NOMO-1 treated with dmso at 0.1 percent for 144 hours (cell line): ENCODE results near the gene TRIM46.

Source experiments
- DNase-seq: peaks from one replicate; lab custom pipeline; 2025; ENCODE audit not compliant: unreplicated experiment; lab: John Stamatoyannopoulos, UW

The TRIM46 gene, protein sequence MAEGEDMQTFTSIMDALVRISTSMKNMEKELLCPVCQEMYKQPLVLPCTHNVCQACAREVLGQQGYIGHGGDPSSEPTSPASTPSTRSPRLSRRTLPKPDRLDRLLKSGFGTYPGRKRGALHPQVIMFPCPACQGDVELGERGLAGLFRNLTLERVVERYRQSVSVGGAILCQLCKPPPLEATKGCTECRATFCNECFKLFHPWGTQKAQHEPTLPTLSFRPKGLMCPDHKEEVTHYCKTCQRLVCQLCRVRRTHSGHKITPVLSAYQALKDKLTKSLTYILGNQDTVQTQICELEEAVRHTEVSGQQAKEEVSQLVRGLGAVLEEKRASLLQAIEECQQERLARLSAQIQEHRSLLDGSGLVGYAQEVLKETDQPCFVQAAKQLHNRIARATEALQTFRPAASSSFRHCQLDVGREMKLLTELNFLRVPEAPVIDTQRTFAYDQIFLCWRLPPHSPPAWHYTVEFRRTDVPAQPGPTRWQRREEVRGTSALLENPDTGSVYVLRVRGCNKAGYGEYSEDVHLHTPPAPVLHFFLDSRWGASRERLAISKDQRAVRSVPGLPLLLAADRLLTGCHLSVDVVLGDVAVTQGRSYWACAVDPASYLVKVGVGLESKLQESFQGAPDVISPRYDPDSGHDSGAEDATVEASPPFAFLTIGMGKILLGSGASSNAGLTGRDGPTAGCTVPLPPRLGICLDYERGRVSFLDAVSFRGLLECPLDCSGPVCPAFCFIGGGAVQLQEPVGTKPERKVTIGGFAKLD

DNA sequence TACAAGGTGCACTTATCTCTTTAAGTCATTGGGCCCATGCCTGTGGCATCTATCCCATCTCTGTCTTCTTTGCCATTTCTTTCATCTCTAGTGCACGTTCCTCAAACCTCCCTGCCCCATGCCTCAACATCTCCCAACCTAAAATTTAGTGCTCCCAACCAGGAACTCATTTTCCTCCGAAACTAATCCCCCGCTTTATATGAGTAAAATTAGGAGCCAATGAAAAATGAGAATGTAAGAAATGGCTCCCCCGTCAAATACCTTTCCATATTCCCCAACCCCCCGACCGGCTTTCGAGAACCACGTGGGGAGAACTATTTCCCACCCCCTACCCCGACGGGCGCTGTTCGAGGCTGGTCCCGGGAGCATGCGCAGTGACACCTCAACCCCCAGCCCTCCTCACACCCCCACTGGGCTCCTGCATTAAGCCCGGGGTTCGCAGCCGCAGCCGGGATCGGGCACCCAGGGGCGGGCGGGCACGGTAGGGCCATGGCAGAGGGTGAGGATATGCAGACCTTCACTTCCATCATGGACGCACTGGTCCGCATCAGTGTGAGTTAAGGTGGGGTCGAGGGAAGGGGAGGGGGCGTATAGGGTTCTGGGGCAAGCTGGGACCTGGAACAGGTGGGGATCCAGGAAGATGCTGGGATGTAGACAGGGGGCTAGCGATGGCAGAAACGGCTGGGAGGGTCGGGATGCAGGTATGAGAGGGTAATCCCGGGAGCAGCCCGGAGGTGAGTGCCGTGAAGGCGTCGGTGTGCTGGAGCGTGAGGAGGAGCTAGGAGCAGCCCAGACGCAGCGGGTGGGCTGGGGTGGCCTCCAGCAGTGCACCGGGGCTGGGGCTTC, at the start of gene TRIM46:
Gene TRIM46, plus strand, starts transcription at position 372 of the 846 bp plus-strand sequence. Its CDS starts 118 bp downstream, at position 490.
- no peak for DNase-seq

DNA sequence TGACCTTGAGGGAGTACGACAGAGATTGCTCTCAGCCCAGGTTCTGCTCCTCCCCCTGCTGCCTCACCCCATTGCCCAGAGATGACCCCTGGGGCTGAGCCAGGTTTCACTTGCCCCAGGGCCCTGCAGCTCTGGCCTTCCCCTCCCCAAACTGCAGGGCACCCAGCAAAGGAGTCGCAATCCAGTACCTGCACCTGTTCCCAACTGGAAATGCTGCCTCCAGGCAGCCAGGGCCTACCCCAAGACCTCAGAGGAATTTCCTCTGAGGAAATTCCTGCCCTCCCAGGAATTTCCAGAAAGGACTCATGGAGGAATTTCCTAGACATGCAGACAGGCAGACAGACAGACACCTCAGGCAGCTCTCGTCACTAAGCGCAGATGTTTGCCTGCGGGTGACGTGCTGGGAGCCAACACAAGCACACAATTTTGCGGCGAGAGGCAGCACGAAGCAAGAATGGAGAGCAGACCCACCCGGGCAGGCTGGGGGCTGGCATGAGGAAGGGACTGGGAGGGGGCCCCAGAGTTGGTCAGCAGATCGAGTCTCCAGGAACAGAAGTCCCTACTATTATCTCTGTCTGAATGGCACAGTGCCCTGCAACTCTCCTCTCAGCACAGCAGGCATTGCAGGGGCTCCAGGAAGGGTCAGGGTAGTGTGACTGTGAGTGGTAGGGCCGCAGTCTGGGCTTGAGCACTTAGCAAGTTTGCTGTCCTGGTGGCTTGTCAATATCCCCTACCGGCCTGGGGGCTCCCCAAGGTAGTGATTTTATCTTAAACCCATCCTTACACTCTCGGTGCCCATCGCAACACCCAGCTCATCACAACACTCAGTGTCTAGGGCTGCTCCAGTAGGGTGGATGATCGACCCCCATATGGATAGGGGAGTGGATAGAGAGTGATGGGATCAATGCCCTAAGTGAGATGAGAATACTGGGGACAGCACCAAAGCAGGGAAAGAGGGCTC, 48.9 kb upstream of the TRIM46 start:
- no peak for DNase-seq

DNA sequence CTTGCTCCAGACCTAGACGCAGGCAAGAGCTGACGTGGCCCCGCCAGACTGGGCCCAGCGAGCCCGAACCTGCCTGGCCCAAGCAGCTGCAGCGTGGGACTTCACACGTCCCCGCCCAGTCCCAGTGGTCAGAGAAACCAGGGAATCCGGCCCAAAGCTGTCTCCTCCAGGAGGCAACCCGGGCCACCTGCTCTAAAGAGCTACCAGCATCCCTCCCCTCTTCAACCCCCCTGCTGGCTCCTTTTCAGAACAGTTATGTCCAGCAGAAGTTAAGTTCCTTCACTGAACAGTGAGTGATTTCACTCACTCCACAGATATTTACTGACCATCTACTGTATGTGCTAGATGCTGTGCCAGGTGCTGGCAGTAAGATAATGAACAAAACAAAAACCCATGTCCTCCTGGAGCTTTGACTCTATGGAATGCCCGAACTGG, 48.1 kb upstream of the TRIM46 start:
- DNase-seq = no peak

DNA sequence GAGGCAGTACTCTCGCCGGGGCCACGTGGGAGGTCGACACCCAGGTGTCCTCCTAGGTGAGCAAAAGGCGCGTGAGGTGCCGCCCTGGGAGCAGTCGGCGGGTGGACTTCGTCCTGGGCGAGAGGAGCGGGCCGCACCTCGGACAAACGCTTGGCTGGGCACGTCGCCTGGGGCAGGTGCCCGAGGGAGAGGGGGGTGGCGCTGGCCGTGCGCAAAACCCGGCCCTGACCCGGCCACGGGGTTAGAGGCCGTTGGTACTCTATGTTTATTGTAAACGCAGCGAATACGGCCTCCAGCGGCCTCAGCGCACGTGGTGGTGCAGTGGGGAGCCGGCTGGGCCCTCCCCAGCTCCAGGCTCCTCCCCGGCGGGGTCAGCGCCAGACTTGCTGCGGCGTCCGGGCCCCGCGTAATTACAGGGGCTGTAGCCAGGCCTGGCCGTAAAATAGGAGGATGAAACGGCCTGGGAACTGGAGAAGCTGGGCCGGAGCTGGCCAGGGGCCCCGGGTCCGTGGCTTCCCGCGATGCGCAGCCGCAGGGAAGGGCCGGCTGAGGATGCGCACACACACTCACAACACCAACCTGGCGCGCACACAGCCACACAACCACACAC, 47.6 kb upstream of the TRIM46 start:
- DNase-seq = no peak

DNA sequence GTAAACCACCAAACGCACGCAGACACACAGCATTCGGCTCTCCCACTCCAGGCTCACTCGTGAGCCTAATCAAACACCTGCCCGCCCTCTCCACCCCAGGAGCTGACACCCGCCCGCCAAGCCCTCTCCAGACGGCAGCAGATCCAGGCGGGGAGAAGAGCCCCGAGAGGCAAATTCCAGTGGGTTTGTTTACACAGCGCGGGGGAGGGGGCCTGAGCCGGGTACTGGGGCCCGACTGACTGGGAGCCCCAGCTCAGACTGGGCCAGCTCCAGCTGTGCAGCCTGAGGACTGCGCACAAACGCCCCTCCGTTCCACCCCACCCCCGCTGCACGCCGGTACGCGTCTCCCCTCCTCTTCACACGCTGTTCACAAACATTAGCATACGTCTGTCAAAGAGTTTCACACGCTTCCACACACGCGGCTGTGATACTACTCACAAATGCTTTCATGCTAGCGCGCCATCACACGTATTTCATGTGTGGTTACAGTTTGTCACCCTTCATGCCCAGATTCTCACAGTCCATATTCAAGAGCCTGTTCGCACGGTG, 47.0 kb upstream of the TRIM46 start:
- no peak for DNase-seq

DNA sequence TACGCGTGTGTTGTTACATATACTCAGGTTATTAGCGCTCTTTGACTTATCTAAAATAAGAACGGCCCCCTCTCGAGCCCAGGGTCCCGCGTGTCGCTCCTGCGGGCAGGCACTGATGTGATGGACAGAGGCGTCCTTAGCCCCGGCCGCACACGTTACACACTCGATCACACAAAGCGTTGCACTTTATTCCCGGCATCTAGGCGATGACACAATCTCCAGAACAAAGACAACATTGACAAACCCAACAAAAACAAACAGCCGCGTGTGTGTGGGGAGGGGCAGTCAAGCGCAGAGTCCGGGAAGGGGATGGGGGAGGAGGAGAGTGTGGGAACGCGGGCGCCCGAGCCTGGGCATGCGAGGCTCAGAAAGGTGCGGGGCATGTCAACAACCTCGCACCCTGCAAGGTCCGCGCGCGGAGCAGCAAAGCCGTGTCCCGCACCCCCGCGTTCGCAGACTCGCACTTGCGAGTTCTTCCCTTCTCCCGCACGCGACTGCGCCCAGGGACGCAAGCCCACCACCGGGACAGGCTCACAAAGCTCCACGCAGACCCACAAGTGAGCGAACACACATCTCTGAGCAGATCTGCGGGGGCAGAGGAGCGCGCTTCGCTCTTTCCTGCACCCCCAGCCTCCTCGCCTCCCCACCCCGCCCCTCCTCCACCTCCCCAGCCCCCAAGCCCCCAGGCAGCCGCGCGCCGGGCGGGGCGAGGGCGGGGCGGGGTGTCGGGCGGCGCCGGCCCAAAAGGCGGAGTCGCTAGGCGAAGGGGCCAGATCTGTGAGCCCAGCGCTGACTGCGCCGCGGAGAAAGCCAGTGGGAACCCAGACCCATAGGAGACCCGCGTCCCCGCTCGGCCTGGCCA, 46.3 kb upstream of the TRIM46 start, which contains the start of gene EFNA1:
Gene EFNA1, plus strand, starts transcription at position 772 of the 862 bp plus-strand sequence. CDS start 102 bp downstream, outside the sequence.
- DNase-seq = no peak

DNA sequence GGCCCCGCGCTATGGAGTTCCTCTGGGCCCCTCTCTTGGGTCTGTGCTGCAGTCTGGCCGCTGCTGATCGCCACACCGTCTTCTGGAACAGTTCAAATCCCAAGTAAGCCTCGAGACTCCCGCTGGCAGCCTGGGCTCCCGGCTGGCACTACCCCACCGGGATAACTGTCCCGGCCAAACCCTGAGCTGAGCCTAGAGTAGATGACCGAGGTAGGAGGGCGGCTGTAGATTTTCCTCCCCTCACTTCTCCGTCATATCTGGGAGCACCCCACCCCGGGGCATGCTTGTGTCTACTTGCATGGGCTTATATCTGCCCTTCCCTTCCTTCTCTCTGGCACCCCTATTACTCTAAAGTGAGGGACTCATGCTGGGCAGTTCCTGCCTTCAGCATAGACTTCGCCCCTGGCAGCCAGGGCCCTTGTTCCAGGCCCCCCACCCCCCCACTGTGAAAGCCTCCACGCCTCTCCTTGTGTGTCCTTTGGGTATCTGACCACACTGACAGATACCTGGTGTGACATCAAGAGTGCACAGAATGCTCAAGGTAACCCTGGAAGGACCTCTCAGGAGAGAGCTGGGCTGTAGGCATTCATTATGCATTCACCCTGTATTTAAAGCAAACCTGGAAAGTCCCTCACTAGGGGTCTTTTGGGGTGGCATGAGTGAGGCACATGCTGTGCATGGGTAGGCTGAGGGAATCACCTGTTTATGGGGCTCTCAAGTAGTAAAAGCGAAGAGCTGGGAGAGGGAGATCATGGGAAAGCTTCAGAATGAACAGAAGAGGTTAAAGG, 45.5 kb upstream of the TRIM46 start:
- DNase-seq = no peak

DNA sequence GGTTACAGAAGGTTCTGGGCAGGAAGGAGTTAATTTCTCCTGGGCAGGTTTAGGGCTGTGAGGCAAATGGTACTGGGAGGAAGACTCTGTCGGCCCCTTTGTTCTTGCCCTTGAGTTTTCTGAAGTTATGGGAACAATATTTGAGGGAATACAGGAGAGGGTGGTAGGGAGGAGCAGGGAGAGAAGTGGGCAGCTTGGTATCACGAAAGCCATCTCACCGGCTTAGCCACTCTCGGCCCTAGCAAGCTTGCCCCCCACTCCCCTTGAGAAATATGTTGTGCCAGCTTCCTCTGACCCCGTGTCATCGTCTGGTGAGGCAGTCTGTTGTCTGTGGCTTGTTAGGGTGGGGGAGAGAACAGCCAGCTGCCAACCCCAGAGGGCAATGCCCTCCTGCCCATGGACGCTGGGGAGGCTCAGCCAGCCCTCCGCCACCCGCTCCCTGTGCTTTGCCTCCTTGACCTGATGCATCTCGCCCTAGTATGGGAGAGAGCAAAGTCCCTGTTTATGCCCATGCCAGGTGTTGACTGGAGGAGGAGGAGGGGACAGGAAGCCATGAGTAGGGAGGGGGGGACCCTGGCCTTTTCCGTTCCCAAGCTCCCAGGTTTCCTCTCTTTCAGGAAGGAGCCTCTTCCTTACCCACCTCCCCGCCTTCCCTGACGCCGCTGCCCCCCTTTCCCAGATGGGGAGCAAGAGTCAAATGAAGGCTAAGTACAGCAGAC, 44.7 kb upstream of the TRIM46 start:
- DNase-seq = no peak

DNA sequence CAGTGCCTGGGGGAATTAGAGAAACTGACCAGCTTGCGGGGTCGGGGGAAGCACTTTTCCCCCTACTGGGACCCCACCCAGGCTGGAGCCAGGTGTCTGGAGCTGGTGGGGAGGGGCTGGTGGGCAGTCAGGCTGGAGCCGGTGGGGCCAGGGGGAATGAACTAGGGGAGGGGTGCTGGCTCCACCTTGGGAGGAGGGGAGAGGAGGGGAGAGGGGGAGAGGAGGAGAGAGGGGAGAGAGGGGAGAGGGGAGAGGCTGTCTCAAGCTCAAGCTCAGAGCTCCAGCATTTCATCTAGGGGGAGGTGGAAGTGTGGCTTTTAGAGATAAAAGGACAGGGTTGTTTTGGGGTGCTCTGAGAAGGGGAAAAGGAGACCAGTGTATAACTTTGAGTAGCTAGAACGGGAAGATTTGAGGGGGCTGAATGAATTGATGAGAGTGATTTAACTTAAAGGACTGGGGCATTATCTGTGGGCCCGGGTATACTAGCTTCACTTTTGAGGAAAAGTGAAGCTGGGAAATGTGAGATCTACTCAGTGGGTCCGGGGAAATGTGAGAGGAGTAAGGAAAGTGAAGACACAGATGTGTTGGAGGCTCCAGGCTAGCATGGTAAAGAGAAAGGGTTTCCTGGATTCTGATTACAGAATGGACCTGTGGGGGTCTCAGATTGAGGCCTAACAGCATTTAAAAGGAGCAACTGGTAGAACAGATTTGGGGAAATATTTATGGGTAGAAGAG, 43.2 kb upstream of the TRIM46 start:
- DNase-seq = no peak

DNA sequence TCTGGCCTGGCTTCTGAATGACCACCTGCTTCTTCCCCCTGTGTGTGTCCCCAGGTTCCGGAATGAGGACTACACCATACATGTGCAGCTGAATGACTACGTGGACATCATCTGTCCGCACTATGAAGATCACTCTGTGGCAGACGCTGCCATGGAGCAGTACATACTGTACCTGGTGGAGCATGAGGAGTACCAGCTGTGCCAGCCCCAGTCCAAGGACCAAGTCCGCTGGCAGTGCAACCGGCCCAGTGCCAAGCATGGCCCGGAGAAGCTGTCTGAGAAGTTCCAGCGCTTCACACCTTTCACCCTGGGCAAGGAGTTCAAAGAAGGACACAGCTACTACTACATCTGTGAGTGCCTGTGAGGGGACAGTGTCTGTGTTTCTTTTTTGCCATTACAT, 42.4 kb upstream of the TRIM46 start:
- DNase-seq = no peak

DNA sequence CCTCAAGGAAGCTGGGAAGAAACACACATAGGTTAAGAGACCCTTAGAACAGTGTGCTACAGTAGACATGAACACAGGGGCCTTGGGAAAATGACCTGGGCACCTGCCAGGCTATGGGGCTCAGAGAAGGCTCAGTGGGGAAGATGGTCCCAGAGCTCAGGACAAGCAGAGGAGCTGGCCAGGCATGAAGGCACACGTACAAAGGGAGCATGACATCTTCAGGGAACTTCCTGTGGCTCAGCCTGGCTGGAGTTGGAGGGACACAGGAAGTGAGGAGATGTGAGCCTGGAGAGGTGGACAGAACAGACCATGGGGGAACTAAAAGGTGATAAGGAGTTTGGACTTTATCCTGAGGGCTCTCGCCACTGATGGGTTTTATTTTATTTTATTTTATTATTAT, 41.8 kb upstream of the TRIM46 start:
- no peak for DNase-seq

DNA sequence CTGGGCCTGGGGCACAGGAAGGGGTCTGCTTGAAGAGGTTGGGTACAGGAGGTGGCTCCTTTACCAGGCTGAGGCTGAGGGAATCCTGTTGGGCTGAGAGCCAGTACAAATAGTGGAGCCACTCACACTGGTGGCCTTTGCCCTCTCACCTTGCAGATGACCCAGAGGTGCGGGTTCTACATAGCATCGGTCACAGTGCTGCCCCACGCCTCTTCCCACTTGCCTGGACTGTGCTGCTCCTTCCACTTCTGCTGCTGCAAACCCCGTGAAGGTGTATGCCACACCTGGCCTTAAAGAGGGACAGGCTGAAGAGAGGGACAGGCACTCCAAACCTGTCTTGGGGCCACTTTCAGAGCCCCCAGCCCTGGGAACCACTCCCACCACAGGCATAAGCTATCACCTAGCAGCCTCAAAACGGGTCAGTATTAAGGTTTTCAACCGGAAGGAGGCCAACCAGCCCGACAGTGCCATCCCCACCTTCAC, 39.8 kb upstream of the TRIM46 start:
- no peak for DNase-seq

DNA sequence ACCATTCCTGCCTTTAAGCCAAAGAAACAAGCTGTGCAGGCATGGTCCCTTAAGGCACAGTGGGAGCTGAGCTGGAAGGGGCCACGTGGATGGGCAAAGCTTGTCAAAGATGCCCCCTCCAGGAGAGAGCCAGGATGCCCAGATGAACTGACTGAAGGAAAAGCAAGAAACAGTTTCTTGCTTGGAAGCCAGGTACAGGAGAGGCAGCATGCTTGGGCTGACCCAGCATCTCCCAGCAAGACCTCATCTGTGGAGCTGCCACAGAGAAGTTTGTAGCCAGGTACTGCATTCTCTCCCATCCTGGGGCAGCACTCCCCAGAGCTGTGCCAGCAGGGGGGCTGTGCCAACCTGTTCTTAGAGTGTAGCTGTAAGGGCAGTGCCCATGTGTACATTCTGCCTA, 39.3 kb upstream of the TRIM46 start:
- DNase-seq = no peak

DNA sequence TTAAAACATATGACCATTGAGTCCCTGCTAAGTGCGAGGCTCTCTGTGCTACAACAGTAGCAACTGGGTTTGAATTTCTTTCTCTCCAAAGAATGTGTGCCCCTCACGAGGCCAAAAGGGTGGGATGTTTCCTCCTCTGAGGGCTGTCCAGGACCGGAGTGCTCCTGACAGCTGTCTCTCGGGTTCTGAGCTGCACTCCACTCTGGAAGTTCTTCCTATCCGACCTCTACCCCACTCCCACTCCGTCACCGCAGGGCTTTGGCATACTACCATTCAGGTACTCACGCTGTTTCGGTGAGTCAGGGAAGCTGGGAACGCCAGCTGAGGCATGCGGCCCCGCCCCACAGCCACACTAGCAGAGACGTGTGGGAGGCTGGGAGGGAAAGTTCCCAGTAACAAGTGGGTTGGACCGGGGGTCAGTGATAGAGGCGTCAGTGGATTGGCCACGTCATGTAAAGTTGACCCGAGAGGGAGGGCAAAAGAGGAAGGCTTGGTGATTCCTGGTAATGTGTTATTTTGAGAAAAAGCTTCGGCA, 38.7 kb upstream of the TRIM46 start:
- DNase-seq = peak; percentile 60

DNA sequence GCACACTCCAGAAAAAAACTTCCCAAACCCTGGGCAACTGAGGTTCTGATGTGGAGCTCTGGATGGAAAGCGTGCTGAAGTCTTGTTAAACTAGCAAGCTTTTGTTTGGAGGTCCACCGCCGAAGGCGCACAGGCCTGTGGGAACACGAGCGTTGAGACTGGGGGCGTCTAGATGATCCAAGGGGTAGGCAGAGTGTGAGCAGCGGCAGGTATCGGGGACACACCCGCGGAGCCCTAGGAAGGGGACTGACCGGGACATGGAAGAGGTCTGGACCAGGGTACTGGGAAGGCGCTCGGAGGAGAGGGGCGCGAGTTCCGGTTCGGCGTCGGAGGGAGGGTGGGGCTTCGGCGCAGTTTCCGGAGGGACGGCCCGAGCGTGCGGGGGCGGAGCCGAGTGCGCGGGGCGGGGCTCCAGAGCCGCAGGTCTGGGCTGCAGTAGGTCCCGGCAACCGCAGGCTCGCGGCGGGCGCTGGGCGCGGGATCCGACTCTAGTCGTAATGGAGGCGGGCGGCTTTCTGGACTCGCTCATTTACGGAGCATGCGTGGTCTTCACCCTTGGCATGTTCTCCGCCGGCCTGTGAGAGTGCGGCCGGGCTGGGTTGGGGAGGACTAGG, 38.1 kb upstream of the TRIM46 start, which contains the start of gene SLC50A1:
Gene SLC50A1, plus strand, starts transcription at position 438 of the 614 bp plus-strand sequence. Its CDS starts 60 bp downstream, at position 498.
- peak; percentile 89 for DNase-seq
